ENCODE measurements around the gene AHI1. TPM values are rescaled to one million over a fixed set of nuclear protein-coding genes. Genes with fewer than 3 reads are reported as not detected.

The AHI1 gene
- total RNA-seq, 1 donor from 2014 or later, result 33.5 TPM

GRCh38 chr6:135358985-135359384, 138.6 kb downstream of the AHI1 start:
- Mint-ChIP-seq H3K4me1 (ENCODE audit: unreplicated experiment) (peaks cover 23% of the 10 kb centered on the region), H3K9me3 (ENCODE audit: unreplicated experiment) (peaks cover 6% of the 10 kb centered on the region), H3K27me3 (ENCODE audit: unreplicated experiment) (no peaks in the 10 kb centered on the region), H3K36me3 (ENCODE audit: unreplicated experiment) (peaks cover 6% of the 10 kb centered on the region), H3K4me3 (ENCODE audit: unreplicated experiment) (peak overlapping the region; percentile 11), H3K27ac (ENCODE audit: unreplicated experiment) (peak overlapping the region; percentile 92)
- no peak for TF ChIP-seq CTCF (IDR thresholded peaks at IDR 0.05)
- DNase-seq (ENCODE audit: extremely low spot score, unreplicated experiment), result no peak

GRCh38 chr6:135358251-135358821, 139.2 kb downstream of the AHI1 start:
- H3K27me3 Mint-ChIP-seq (ENCODE audit: unreplicated experiment), result no peaks in the 10 kb centered on the region
- peak overlapping the region; percentile 92 for H3K27ac Mint-ChIP-seq (ENCODE audit: unreplicated experiment)
- peak overlapping the region; percentile 11 for H3K4me3 Mint-ChIP-seq (ENCODE audit: unreplicated experiment)
- H3K4me1 Mint-ChIP-seq (ENCODE audit: unreplicated experiment), result peaks cover 25% of the 10 kb centered on the region
- no peak for DNase-seq (ENCODE audit: extremely low spot score, unreplicated experiment)
- no peak for TF ChIP-seq CTCF (IDR thresholded peaks at IDR 0.05)
- H3K36me3 Mint-ChIP-seq (ENCODE audit: unreplicated experiment), result peaks cover 6% of the 10 kb centered on the region
- H3K9me3 Mint-ChIP-seq (ENCODE audit: unreplicated experiment), result peaks cover 6% of the 10 kb centered on the region

GRCh38 chr6:135354407-135354806, 143.1 kb downstream of the AHI1 start:
- Mint-ChIP-seq H3K4me3 (ENCODE audit: unreplicated experiment) (no peak overlapping the region), H3K27me3 (ENCODE audit: unreplicated experiment) (no peaks in the 10 kb centered on the region), H3K4me1 (ENCODE audit: unreplicated experiment) (peaks cover 27% of the 10 kb centered on the region), H3K36me3 (ENCODE audit: unreplicated experiment) (peaks cover 2% of the 10 kb centered on the region), H3K27ac (ENCODE audit: unreplicated experiment) (no peak overlapping the region), H3K9me3 (ENCODE audit: unreplicated experiment) (no peaks in the 10 kb centered on the region)
- TF ChIP-seq CTCF (IDR thresholded peaks at IDR 0.05), result no peak
- no peak for DNase-seq (ENCODE audit: extremely low spot score, unreplicated experiment)

GRCh38 chr6:135353113-135353512, 144.4 kb downstream of the AHI1 start:
- peaks cover 14% of the 10 kb centered on the region for H3K4me1 Mint-ChIP-seq (ENCODE audit: unreplicated experiment)
- no peak for TF ChIP-seq CTCF (IDR thresholded peaks at IDR 0.05)
- H3K27ac Mint-ChIP-seq (ENCODE audit: unreplicated experiment), result no peak overlapping the region
- no peaks in the 10 kb centered on the region for H3K27me3 Mint-ChIP-seq (ENCODE audit: unreplicated experiment)
- H3K4me3 Mint-ChIP-seq (ENCODE audit: unreplicated experiment), result no peak overlapping the region
- H3K36me3 Mint-ChIP-seq (ENCODE audit: unreplicated experiment), result peaks cover 6% of the 10 kb centered on the region
- H3K9me3 Mint-ChIP-seq (ENCODE audit: unreplicated experiment), result no peaks in the 10 kb centered on the region
- DNase-seq (ENCODE audit: extremely low spot score, unreplicated experiment), result no peak

- H3K27me3 Mint-ChIP-seq (ENCODE audit: unreplicated experiment), result no peaks in the 10 kb centered on the region
- no peak overlapping the region for H3K4me3 Mint-ChIP-seq (ENCODE audit: unreplicated experiment)
- H3K27ac Mint-ChIP-seq (ENCODE audit: unreplicated experiment), result no peak overlapping the region
- peaks cover 8% of the 10 kb centered on the region for H3K4me1 Mint-ChIP-seq (ENCODE audit: unreplicated experiment)
- TF ChIP-seq CTCF (IDR thresholded peaks at IDR 0.05), result no peak
- H3K36me3 Mint-ChIP-seq (ENCODE audit: unreplicated experiment), result peaks cover 6% of the 10 kb centered on the region
- no peak for DNase-seq (ENCODE audit: extremely low spot score, unreplicated experiment)
- no peaks in the 10 kb centered on the region for H3K9me3 Mint-ChIP-seq (ENCODE audit: unreplicated experiment)
These were observed 145.9 kb downstream of the AHI1 start for GRCh38 chr6:135351635-135352034.

All from osteocyte (in vitro differentiated cells).